A549 (cell line): Measurements from ENCODE around the gene YES1.

Experiments used
- RFX5 ChIP-seq: fragments of 450-650 bp; IDR thresholded peaks from 2 replicates; pipeline ENCODE4 v1.7.1; 2014; ENCODE audit warnings: antibody characterized with exemption, mild to moderate bottlenecking, moderate library complexity
- TF ChIP-seq, protein P1 (sequence below): fragments of >200 bp; sonication (Bioruptor Twin); formaldehyde crosslinking; IDR thresholded peaks from 3 replicates; pipeline ENCODE4 v1.5.1; 2016

DNA sequence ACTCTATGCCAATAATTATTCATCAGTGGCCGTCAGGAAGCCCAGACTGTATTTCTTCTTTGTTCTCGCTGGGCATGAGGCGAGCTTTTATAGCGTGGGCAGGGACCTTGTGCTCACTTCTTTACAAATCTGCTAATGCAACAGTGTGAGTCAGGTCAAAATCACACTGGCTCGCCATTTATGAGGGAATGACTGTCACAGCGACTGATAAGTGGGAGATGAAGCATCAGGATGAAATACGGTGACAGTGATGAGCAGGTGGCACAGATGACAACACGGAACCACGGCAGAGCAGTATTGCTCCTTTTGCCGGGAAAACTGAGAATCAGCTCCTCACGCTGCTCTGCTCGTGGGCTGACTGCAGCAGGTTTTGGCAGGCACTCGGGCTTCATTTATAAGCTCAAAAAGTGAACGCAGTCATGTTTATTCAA, 134.1 kb downstream of the YES1 start:
- no peak for TF ChIP-seq RFX5
- TF ChIP-seq, protein P1, sequence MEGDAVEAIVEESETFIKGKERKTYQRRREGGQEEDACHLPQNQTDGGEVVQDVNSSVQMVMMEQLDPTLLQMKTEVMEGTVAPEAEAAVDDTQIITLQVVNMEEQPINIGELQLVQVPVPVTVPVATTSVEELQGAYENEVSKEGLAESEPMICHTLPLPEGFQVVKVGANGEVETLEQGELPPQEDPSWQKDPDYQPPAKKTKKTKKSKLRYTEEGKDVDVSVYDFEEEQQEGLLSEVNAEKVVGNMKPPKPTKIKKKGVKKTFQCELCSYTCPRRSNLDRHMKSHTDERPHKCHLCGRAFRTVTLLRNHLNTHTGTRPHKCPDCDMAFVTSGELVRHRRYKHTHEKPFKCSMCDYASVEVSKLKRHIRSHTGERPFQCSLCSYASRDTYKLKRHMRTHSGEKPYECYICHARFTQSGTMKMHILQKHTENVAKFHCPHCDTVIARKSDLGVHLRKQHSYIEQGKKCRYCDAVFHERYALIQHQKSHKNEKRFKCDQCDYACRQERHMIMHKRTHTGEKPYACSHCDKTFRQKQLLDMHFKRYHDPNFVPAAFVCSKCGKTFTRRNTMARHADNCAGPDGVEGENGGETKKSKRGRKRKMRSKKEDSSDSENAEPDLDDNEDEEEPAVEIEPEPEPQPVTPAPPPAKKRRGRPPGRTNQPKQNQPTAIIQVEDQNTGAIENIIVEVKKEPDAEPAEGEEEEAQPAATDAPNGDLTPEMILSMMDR, result no peak
